Loucy (cell line): Measurements from ENCODE around the gene CD248.
"Not testable (repeated sequence)": the region's sequence is repeated elsewhere in the genome, so short reads cannot be mapped to it uniquely, and the experiment has no call there.

Experiments
- H2AFZ ChIP-seq: fragments of 200-600 bp; sonication (generic); 2 replicates; pipeline ENCODE4 v1.6.0; 2016; ENCODE audit warnings: antibody characterized with exemption, mild to moderate bottlenecking, low read length, moderate library complexity
- H3F3A ChIP-seq: fragments of 200-600 bp; 2 replicates; pipeline ENCODE4 v1.6.0; 2016; ENCODE audit warnings: antibody characterized with exemption, low read depth, mild to moderate bottlenecking
- H3K27me3 ChIP-seq: fragments of 200-600 bp; sonication (generic); 2 replicates; pipeline ENCODE4 v1.6.1; 2014; ENCODE audit warnings: low read length, mild to moderate bottlenecking; ENCODE audit not compliant: insufficient read depth, poor library complexity, severe bottlenecking
- H3K36me3 ChIP-seq: fragments of 200-600 bp; sonication (generic); 2 replicates; pipeline ENCODE4 v1.6.1; 2016; ENCODE audit warnings: low read length; ENCODE audit not compliant: insufficient read depth
- H3K4me1 ChIP-seq: fragments of 200-600 bp; sonication (generic); 2 replicates; pipeline ENCODE4 v1.5.1; 2014; ENCODE audit warnings: low read length, mild to moderate bottlenecking; ENCODE audit not compliant: insufficient read depth, poor library complexity, severe bottlenecking
- H3K4me2 ChIP-seq: fragments of 200-600 bp; sonication (generic); 2 replicates; pipeline ENCODE4 v1.6.0; 2014; ENCODE audit warnings: antibody characterized with exemption, low read length, low read depth, mild to moderate bottlenecking; ENCODE audit not compliant: poor library complexity, severe bottlenecking
- H3K4me3 ChIP-seq: fragments of 200-600 bp; sonication (generic); 2 replicates; pipeline ENCODE4 v1.5.1; 2014; ENCODE audit warnings: low read length, mild to moderate bottlenecking, mixed read lengths; ENCODE audit not compliant: poor library complexity, severe bottlenecking
- H3K79me2 ChIP-seq: fragments of 200-600 bp; sonication (generic); 2 replicates; pipeline ENCODE4 v1.6.1; 2014; ENCODE audit warnings: low read length; ENCODE audit not compliant: insufficient read depth
- H3K9ac ChIP-seq: fragments of 200-600 bp; sonication (generic); 2 replicates; pipeline ENCODE4 v1.6.0; 2014; ENCODE audit warnings: mild to moderate bottlenecking, low read depth, low read length, moderate library complexity; ENCODE audit not compliant: poor library complexity, severe bottlenecking
- H3K9me2 ChIP-seq: fragments of 200-600 bp; sonication (generic); replicated peaks from 2 replicates; pipeline ENCODE4 v1.6.1; 2016; ENCODE audit warnings: low read depth, low read length, mixed read lengths
- H3K9me3 ChIP-seq: fragments of 200-600 bp; sonication (generic); 2 replicates; pipeline ENCODE4 v1.6.1; 2014; ENCODE audit warnings: mild to moderate bottlenecking, antibody characterized with exemption, low read length, low read depth; ENCODE audit not compliant: insufficient read depth
- H4K20me1 ChIP-seq: fragments of 200-600 bp; sonication (generic); 2 replicates; pipeline ENCODE4 v1.6.0; 2014; ENCODE audit warnings: antibody characterized with exemption, low read length, mild to moderate bottlenecking; ENCODE audit not compliant: insufficient read depth, poor library complexity, severe bottlenecking
- CTCF ChIP-seq: fragments of 200-600 bp; sonication (generic); conservative IDR thresholded peaks from 2 replicates; pipeline ENCODE4 v1.5.1; 2014; ENCODE audit warnings: mild to moderate bottlenecking, antibody characterized with exemption, low read length
- EZH2phosphoT487 ChIP-seq: fragments of 200-600 bp; IDR thresholded peaks from 2 replicates; pipeline ENCODE4 v1.6.1; 2018; ENCODE audit warnings: antibody characterized with exemption, mild to moderate bottlenecking, moderate library complexity, borderline replicate concordance

CD248 gene

GRCh38 chr11:66277471-66278362, 39.1 kb downstream of the CD248 start, which contains the start of gene CNIH2:
Gene CNIH2, plus strand, starts transcription at chr11:66278175. Its CDS starts 282 bp downstream, at chr11:66278457.
- TF ChIP-seq EZH2phosphoT487 (no peak), CTCF (no peak)
- H3K9me3 ChIP-seq, result no peaks in the 10 kb centered on the region
- H3K79me2 ChIP-seq, result no peaks in the 10 kb centered on the region; the same call in 1 of the 2 replicates
- no peaks in the 10 kb centered on the region for H3K9me2 ChIP-seq
- H3K9ac ChIP-seq, result no peak within 1 kb of the TSS
- H3K4me1 ChIP-seq, result peaks cover 13% of the 10 kb centered on the region
- peaks cover 31% of the 10 kb centered on the region; the same call in 1 of the 2 replicates for H3K36me3 ChIP-seq
- H3K4me3 ChIP-seq, result peak within 1 kb of the TSS; percentile 62
- no peaks in the 10 kb centered on the region for H3K27me3 ChIP-seq
- H3K4me2 ChIP-seq, result peak within 1 kb of the TSS; percentile 73
- peaks cover 8% of the 10 kb centered on the region for H4K20me1 ChIP-seq
- no peaks in the 10 kb centered on the region for H3F3A ChIP-seq
- H2AFZ ChIP-seq, result no peak within 1 kb of the TSS

DNA sequence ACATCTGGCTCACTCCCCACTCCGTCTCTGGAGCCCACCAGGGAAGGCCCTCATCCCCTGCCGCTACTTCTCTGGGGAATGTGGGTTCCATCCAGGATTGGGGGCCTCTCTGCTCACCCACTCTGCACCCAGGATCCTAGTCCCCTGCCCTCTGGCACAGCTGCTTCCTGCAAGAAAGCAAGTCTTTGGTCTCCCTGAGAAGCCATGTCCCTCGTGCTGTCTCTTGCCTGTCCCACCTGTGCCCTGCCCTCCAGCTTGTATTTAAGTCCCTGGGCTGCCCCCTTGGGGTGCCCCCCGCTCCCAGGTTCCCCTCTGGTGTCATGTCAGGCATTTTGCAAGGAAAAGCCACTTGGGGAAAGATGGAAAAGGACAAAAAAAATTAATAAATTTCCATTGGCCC, 39.8 kb downstream of the CD248 start:
- H2AFZ ChIP-seq, H3K9me3 ChIP-seq, H3K27me3 ChIP-seq, H4K20me1 ChIP-seq, H3F3A ChIP-seq, H3K9me2 ChIP-seq, H3K79me2 ChIP-seq, H3K9ac ChIP-seq: not testable (repeated sequence)
- Histone ChIP-seq H3K36me3 (peaks cover 37% of the 10 kb centered on the region; the same call in 1 of the 2 replicates), H3K4me2 (peak overlapping the region; percentile 73), H3K4me3 (peak overlapping the region; percentile 62), H3K4me1 (peaks cover 16% of the 10 kb centered on the region)

GRCh38 chr11:66276619-66277018, 40.2 kb downstream of the CD248 start:
- not testable (repeated sequence) for H3K9ac ChIP-seq, H3K9me3 ChIP-seq, H3K4me3 ChIP-seq, H3K4me2 ChIP-seq, H2AFZ ChIP-seq, H3K79me2 ChIP-seq, H3K9me2 ChIP-seq, H3K27me3 ChIP-seq, H4K20me1 ChIP-seq, H3F3A ChIP-seq
- peaks cover 21% of the 10 kb centered on the region for H3K4me1 ChIP-seq
- peaks cover 42% of the 10 kb centered on the region; the same call in 1 of the 2 replicates for H3K36me3 ChIP-seq

DNA sequence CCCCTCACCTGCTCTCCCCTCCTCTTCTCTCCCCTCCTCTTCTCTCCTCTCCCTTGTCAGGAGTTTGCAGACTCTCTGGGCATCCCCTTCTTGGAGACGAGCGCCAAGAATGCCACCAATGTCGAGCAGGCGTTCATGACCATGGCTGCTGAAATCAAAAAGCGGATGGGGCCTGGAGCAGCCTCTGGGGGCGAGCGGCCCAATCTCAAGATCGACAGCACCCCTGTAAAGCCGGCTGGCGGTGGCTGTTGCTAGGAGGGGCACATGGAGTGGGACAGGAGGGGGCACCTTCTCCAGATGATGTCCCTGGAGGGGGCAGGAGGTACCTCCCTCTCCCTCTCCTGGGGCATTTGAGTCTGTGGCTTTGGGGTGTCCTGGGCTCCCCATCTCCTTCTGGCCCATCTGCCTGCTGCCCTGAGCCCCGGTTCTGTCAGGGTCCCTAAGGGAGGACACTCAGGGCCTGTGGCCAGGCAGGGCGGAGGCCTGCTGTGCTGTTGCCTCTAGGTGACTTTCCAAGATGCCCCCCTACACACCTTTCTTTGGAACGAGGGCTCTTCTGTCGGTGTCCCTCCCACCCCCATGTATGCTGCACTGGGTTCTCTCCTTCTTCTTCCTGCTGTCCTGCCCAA, 40.7 kb downstream of the CD248 start:
- Histone ChIP-seq H3K9me2 (no peaks in the 10 kb centered on the region), H4K20me1 (peaks cover 9% of the 10 kb centered on the region), H3F3A (no peaks in the 10 kb centered on the region), H3K9me3 (no peaks in the 10 kb centered on the region), H3K9ac (no peak overlapping the region), H3K4me1 (peaks cover 22% of the 10 kb centered on the region), H2AFZ (no peak overlapping the region), H3K27me3 (no peaks in the 10 kb centered on the region), H3K79me2 (peaks cover 11% of the 10 kb centered on the region; the same call in 1 of the 2 replicates), H3K4me2 (no peak overlapping the region), H3K36me3 (peaks cover 42% of the 10 kb centered on the region; the same call in 1 of the 2 replicates), H3K4me3 (no peak overlapping the region)
- no peak for TF ChIP-seq CTCF
- no peak for TF ChIP-seq EZH2phosphoT487
